Skeletal muscle tissue (tissue), 4 donors: ENCODE measurements around the gene CCDC171. TPM values are rescaled to one million over a fixed set of nuclear protein-coding genes. Genes with fewer than 3 reads are reported as not detected.

Source experiments
- H3K27ac ChIP-seq: one replicate; pipeline ENCODE4 v1.7.0; 2013; ENCODE audit warnings: mild to moderate bottlenecking, low read depth, low read length, inconsistent platforms
- H3K27me3 ChIP-seq, 3 donors: one replicate each; pipeline ENCODE4 v1.7.0; 2013; ENCODE audit warnings: low read length in 3 of 3; ENCODE audit not compliant: control insufficient read depth in 3 of 3, insufficient read depth in 3 of 3
- H3K36me3 ChIP-seq, 3 donors: one replicate each; pipeline ENCODE4 v1.7.0; 2013; ENCODE audit warnings: low read length in 3 of 3; ENCODE audit not compliant: control insufficient read depth in 3 of 3, insufficient read depth in 3 of 3
- H3K4me1 ChIP-seq, 3 donors: one replicate each; pipeline ENCODE4 v1.7.0; 2013; ENCODE audit warnings: low read length in 3 of 3, mild to moderate bottlenecking in 3 of 3; ENCODE audit not compliant: control insufficient read depth in 3 of 3, insufficient read depth in 3 of 3
- H3K4me3 ChIP-seq, 3 donors: one replicate each; pipeline ENCODE4 v1.7.0; 2013; ENCODE audit warnings: low read length in 3 of 3
- H3K9ac ChIP-seq, 3 donors: one replicate each; pipeline ENCODE4 v1.7.0; 2013; ENCODE audit warnings: low read length in 3 of 3, mild to moderate bottlenecking in 3 of 3, moderate library complexity in 2 of 3, low read depth in 1 of 3
- H3K9me3 ChIP-seq, 3 donors: one replicate each; pipeline ENCODE4 v1.7.0; 2013; ENCODE audit warnings: low read length in 3 of 3; ENCODE audit not compliant: control insufficient read depth in 3 of 3
- total RNA-seq: library from RNA; depleted of rRNA; stranded (reverse); fragments of >200 nt; gene quantifications from one replicate; pipeline ENCODE4 v1.2.3, GENCODE V29; 2014
- donor health status: Osteomylitis.

CCDC171 gene
- total RNA-seq, 1 donor from 2014 or later: 5.7 TPM

- Histone ChIP-seq H3K36me3 (no peaks in the 10 kb centered on the region), H3K27me3 (no peaks in the 10 kb centered on the region), H3K27ac (no peak overlapping the region), H3K9ac (no peak overlapping the region), H3K9me3 (no peaks in the 10 kb centered on the region), H3K4me3 (no peak overlapping the region), H3K4me1 (no peaks in the 10 kb centered on the region)
Measured at GRCh38 chr9:15743512-15743911, 190.7 kb downstream of the CCDC171 start.

GRCh38 chr9:15744196-15744595, 191.4 kb downstream of the CCDC171 start:
- H3K4me3 ChIP-seq: no peak overlapping the region
- no peaks in the 10 kb centered on the region for H3K9me3 ChIP-seq

GRCh38 chr9:15746905-15747304, 194.1 kb downstream of the CCDC171 start:
- H3K4me1 ChIP-seq: no peaks in the 10 kb centered on the region
- H3K27me3 ChIP-seq: no peaks in the 10 kb centered on the region
- no peak overlapping the region for H3K27ac ChIP-seq
- H3K9me3 ChIP-seq: no peaks in the 10 kb centered on the region
- no peak overlapping the region for H3K9ac ChIP-seq
- no peak overlapping the region for H3K4me3 ChIP-seq
- H3K36me3 ChIP-seq: no peaks in the 10 kb centered on the region

More at GRCh38 chr9:15744196-15744595, 191.4 kb downstream of the CCDC171 start:
- H3K27ac ChIP-seq: no peak overlapping the region
- no peaks in the 10 kb centered on the region for H3K27me3 ChIP-seq
- no peaks in the 10 kb centered on the region for H3K36me3 ChIP-seq
- no peaks in the 10 kb centered on the region for H3K4me1 ChIP-seq
- H3K9ac ChIP-seq: no peak overlapping the region

GRCh38 chr9:15755660-15756059, 202.8 kb downstream of the CCDC171 start:
- no peak overlapping the region for H3K9ac ChIP-seq
- no peaks in the 10 kb centered on the region for H3K36me3 ChIP-seq
- H3K27ac ChIP-seq: no peak overlapping the region
- H3K4me3 ChIP-seq: no peak overlapping the region
- no peaks in the 10 kb centered on the region for H3K27me3 ChIP-seq
- H3K9me3 ChIP-seq: no peaks in the 10 kb centered on the region
- no peaks in the 10 kb centered on the region for H3K4me1 ChIP-seq

GRCh38 chr9:15761551-15761950, 208.7 kb downstream of the CCDC171 start:
- H3K27ac ChIP-seq: no peak overlapping the region
- H3K9me3 ChIP-seq: no peaks in the 10 kb centered on the region
- H3K9ac ChIP-seq: no peak overlapping the region
- no peaks in the 10 kb centered on the region for H3K27me3 ChIP-seq
- no peaks in the 10 kb centered on the region for H3K4me1 ChIP-seq
- no peaks in the 10 kb centered on the region for H3K36me3 ChIP-seq
- H3K4me3 ChIP-seq: no peak overlapping the region

- Histone ChIP-seq H3K27me3 (no peaks in the 10 kb centered on the region), H3K4me1 (no peaks in the 10 kb centered on the region), H3K9me3 (no peaks in the 10 kb centered on the region), H3K9ac (no peak overlapping the region), H3K36me3 (no peaks in the 10 kb centered on the region), H3K27ac (no peak overlapping the region), H3K4me3 (no peak overlapping the region)
Measured at GRCh38 chr9:15763371-15763770, 210.5 kb downstream of the CCDC171 start.

GRCh38 chr9:15764131-15764530, 211.3 kb downstream of the CCDC171 start:
- H3K36me3 ChIP-seq: no peaks in the 10 kb centered on the region
- no peak overlapping the region for H3K9ac ChIP-seq
- no peaks in the 10 kb centered on the region for H3K9me3 ChIP-seq
- no peaks in the 10 kb centered on the region for H3K4me1 ChIP-seq
- H3K27ac ChIP-seq: no peak overlapping the region
- no peak overlapping the region for H3K4me3 ChIP-seq
- H3K27me3 ChIP-seq: no peaks in the 10 kb centered on the region

GRCh38 chr9:15769547-15769946, 216.7 kb downstream of the CCDC171 start:
- no peaks in the 10 kb centered on the region for H3K36me3 ChIP-seq
- H3K4me1 ChIP-seq: no peaks in the 10 kb centered on the region
- no peak overlapping the region for H3K4me3 ChIP-seq
- no peak overlapping the region for H3K9ac ChIP-seq
- no peaks in the 10 kb centered on the region for H3K9me3 ChIP-seq
- no peaks in the 10 kb centered on the region for H3K27me3 ChIP-seq
- H3K27ac ChIP-seq: no peak overlapping the region

GRCh38 chr9:15778861-15779260, 226.0 kb downstream of the CCDC171 start:
- no peaks in the 10 kb centered on the region for H3K9me3 ChIP-seq
- no peak overlapping the region for H3K4me3 ChIP-seq
- H3K27ac ChIP-seq: no peak overlapping the region
- H3K36me3 ChIP-seq: no peaks in the 10 kb centered on the region
- no peaks in the 10 kb centered on the region for H3K4me1 ChIP-seq
- no peak overlapping the region for H3K9ac ChIP-seq
- H3K27me3 ChIP-seq: no peaks in the 10 kb centered on the region

GRCh38 chr9:15782106-15782505, 229.3 kb downstream of the CCDC171 start:
- H3K9ac ChIP-seq: no peak overlapping the region
- H3K4me3 ChIP-seq: no peak overlapping the region
- H3K4me1 ChIP-seq: no peaks in the 10 kb centered on the region
- H3K36me3 ChIP-seq: no peaks in the 10 kb centered on the region
- H3K27ac ChIP-seq: no peak overlapping the region
- peaks cover 0 to 2% (median 0%) of the 10 kb centered on the region in 3 donors for H3K9me3 ChIP-seq
- no peaks in the 10 kb centered on the region for H3K27me3 ChIP-seq

GRCh38 chr9:15785584-15785983, 232.7 kb downstream of the CCDC171 start:
- H3K27ac ChIP-seq: no peak overlapping the region
- no peaks in the 10 kb centered on the region for H3K4me1 ChIP-seq
- H3K27me3 ChIP-seq: no peaks in the 10 kb centered on the region
- H3K4me3 ChIP-seq: no peak overlapping the region
- no peaks in the 10 kb centered on the region for H3K36me3 ChIP-seq
- H3K9ac ChIP-seq: no peak overlapping the region
- peaks cover 0 to 2% (median 0%) of the 10 kb centered on the region in 3 donors for H3K9me3 ChIP-seq
